Stimulated activated CD4-positive, alpha-beta T cell treated with anti-CD3 and anti-CD28 coated beads, Interleukin-2, amount 100 ng/mL, for 24 hours (primary cell): ENCODE data around the gene PRICKLE2.

Source experiments
- DNase-seq, 2 donors: peaks; one replicate each; pipeline ENCODE4 v3.0.0-alpha.2; 2020

Gene PRICKLE2

GRCh38 chr3:64187065-64187959 is 38.0 kb downstream of the PRICKLE2 start:
- no peak for DNase-seq

GRCh38 chr3:64186667-64187064 is 38.6 kb downstream of the PRICKLE2 start:
- no peak for DNase-seq

GRCh38 chr3:64185436-64185835 is 39.8 kb downstream of the PRICKLE2 start:
- DNase-seq = no peak

- no peak for DNase-seq
Measured at GRCh38 chr3:64184621-64185020, 40.6 kb downstream of the PRICKLE2 start.

GRCh38 chr3:64179860-64180259 is 45.4 kb downstream of the PRICKLE2 start:
- no peak for DNase-seq

- DNase-seq = no peak
Measured at GRCh38 chr3:64179249-64179648, 46.0 kb downstream of the PRICKLE2 start.

- no peak for DNase-seq
Measured at GRCh38 chr3:64178419-64178818, 46.8 kb downstream of the PRICKLE2 start.

GRCh38 chr3:64176461-64176996 is 48.7 kb downstream of the PRICKLE2 start:
- DNase-seq = no peak

- no peak for DNase-seq
Measured at GRCh38 chr3:64174328-64174727, 50.9 kb downstream of the PRICKLE2 start.

- DNase-seq = no peak
Measured at GRCh38 chr3:64173563-64173962, 51.7 kb downstream of the PRICKLE2 start.

GRCh38 chr3:64170270-64170669 is 55.0 kb downstream of the PRICKLE2 start:
- DNase-seq = no peak

- DNase-seq = no peak
Measured at GRCh38 chr3:64167868-64168267, 57.4 kb downstream of the PRICKLE2 start.

- no peak for DNase-seq
Measured at GRCh38 chr3:64167351-64167750, 57.9 kb downstream of the PRICKLE2 start.

GRCh38 chr3:64166584-64167162 is 58.6 kb downstream of the PRICKLE2 start:
- no peak for DNase-seq

GRCh38 chr3:64164349-64164748 is 60.9 kb downstream of the PRICKLE2 start:
- DNase-seq = no peak

- no peak for DNase-seq
Measured at GRCh38 chr3:64163755-64164148, 61.5 kb downstream of the PRICKLE2 start.

- DNase-seq = no peak
Measured at GRCh38 chr3:64163019-64163754, 62.1 kb downstream of the PRICKLE2 start.

- DNase-seq = no peak
Measured at GRCh38 chr3:64161481-64161952, 63.7 kb downstream of the PRICKLE2 start.

GRCh38 chr3:64160000-64160695 is 65.1 kb downstream of the PRICKLE2 start:
- DNase-seq = no peak

- DNase-seq = no peak
Measured at GRCh38 chr3:64158334-64158733, 66.9 kb downstream of the PRICKLE2 start.

GRCh38 chr3:64157150-64158035 is 67.9 kb downstream of the PRICKLE2 start:
- DNase-seq = no peak

- DNase-seq = no peak
Measured at GRCh38 chr3:64155328-64155727, 69.9 kb downstream of the PRICKLE2 start.
